HG02943 (cell line): Measurements from ENCODE around the gene KIAA1549.
"Not testable (repeated sequence)": the region's sequence is repeated elsewhere in the genome, so short reads cannot be mapped to it uniquely, and the experiment has no call there.

Experiments
- ATAC-seq: cut with Tn5 transposase; IDR thresholded peaks from one replicate; pipeline ENCODE4 v1.9.1; 2021; ENCODE audit warnings: mild to moderate bottlenecking, low read depth, moderate library complexity; ENCODE audit not compliant: unreplicated experiment

Gene KIAA1549

GRCh38 chr7:138981332-138982203 lies at the start of gene KIAA1549:
TSS of gene KIAA1549 (minus strand) at chr7:138981389. CDS start at chr7:138981269, 120 bp downstream.
- peak; percentile 74 for ATAC-seq

- ATAC-seq, result no peak
These were observed 48.2 kb upstream of the KIAA1549 start for GRCh38 chr7:139029353-139029752.

GRCh38 chr7:139026551-139026950 lies 45.4 kb upstream of the KIAA1549 start:
- ATAC-seq, result no peak

GRCh38 chr7:139025861-139026260 lies 44.7 kb upstream of the KIAA1549 start:
- ATAC-seq, result not testable (repeated sequence)

GRCh38 chr7:139023076-139023475 lies 41.9 kb upstream of the KIAA1549 start:
- no peak for ATAC-seq

GRCh38 chr7:139022286-139022685 lies 41.1 kb upstream of the KIAA1549 start:
- no peak for ATAC-seq

GRCh38 chr7:139018910-139019309 lies 37.7 kb upstream of the KIAA1549 start:
- no peak for ATAC-seq

- no peak for ATAC-seq
These were observed 35.8 kb upstream of the KIAA1549 start for GRCh38 chr7:139016931-139017511.

- no peak for ATAC-seq
These were observed 30.2 kb upstream of the KIAA1549 start for GRCh38 chr7:139011373-139011772.

- ATAC-seq, result no peak
These were observed 23.3 kb upstream of the KIAA1549 start for GRCh38 chr7:139004321-139005090.

GRCh38 chr7:138999414-138999813 lies 18.2 kb upstream of the KIAA1549 start:
- ATAC-seq, result no peak

GRCh38 chr7:138992052-138992531 lies 10.9 kb upstream of the KIAA1549 start:
- ATAC-seq, result no peak

GRCh38 chr7:138987686-138988085 lies 6.5 kb upstream of the KIAA1549 start:
- no peak for ATAC-seq

GRCh38 chr7:138982204-138982623 lies 1.0 kb upstream of the KIAA1549 start:
- ATAC-seq, result no peak

- peak; percentile 30 for ATAC-seq
These were observed 462 bp downstream of the KIAA1549 start for GRCh38 chr7:138980563-138981291.

GRCh38 chr7:138979988-138980562 lies 1.1 kb downstream of the KIAA1549 start:
- no peak for ATAC-seq

GRCh38 chr7:138979226-138979979 lies 1.8 kb downstream of the KIAA1549 start:
- no peak for ATAC-seq

- ATAC-seq, result no peak
These were observed 2.5 kb downstream of the KIAA1549 start for GRCh38 chr7:138978541-138979184.

- not testable (repeated sequence) for ATAC-seq
These were observed 5.0 kb downstream of the KIAA1549 start for GRCh38 chr7:138976161-138976560.
